ENCODE data around the gene GM2A. TPM values are rescaled to one million over a fixed set of nuclear protein-coding genes. Genes with fewer than 3 reads are reported as not detected.

The GM2A gene
- total and polyA plus RNA-seq, 2 of the 13 experiments (the other 11 are each of a cell fraction or from before 2014, with no cell fraction given) = 14.6 to 29.6 TPM

GRCh38 chr5:151251001-151251551 lies 1.9 kb upstream of the GM2A start:
- CTCF ChIA-PET (ENCODE audit: low intra/inter-chr PET ratio, low total read pairs) = interaction anchor here (1.1 to 1.4 kb wide), 2 partner anchors 47 to 65 kb away, joined by 3 to 4 read pairs; no protein-coding TSS in a partner anchor
- Histone ChIP-seq H3K4me3 (replicated peaks in 1 of 3; ENCODE audit: insufficient read depth in 1 of 3, low read depth in 2 of 3, low read length in 3 of 3) (peak overlapping the region; percentile 53 to 84 (median 70)), H3K4me2 (ENCODE audit: low read depth, low read length) (peak overlapping the region; percentile 97), H4K20me1 (ENCODE audit: insufficient read depth, low read length) (no peaks in the 10 kb centered on the region), H3K9me3 (ENCODE audit: low read length) (no peaks in the 10 kb centered on the region), H2AFZ (ENCODE audit: low read length) (peak overlapping the region; percentile 79), H3K27me3 (ENCODE audit: control insufficient read depth in 1 of 2, insufficient read depth in 2 of 2, low read length in 2 of 2) (no peaks in the 10 kb centered on the region; a peak in 1 of 5 replicates), H3K36me3 (replicated peaks in 1 of 2; ENCODE audit: control insufficient read depth in 1 of 2, insufficient read depth in 2 of 2, low read length in 2 of 2) (no peaks in the 10 kb centered on the region), H3K27ac (ENCODE audit: extremely low read length, insufficient read depth, low read length) (peak overlapping the region; percentile 84), H3K79me2 (ENCODE audit: insufficient read depth, low read length) (peaks cover 30% of the 10 kb centered on the region), H3K4me1 (ENCODE audit: insufficient read depth, low read length) (peaks cover 41% of the 10 kb centered on the region), H3K9ac (ENCODE audit: insufficient read depth, low read depth, low read length) (peak overlapping the region; percentile 72)
- FAIRE-seq (peak; percentile 90), DNase-seq (ENCODE audit: low spot score) (peak; percentile 93), ATAC-seq (peak; percentile 65)
- BruUV-seq (replicated peaks) = no TSS peak
- intact Hi-C loops (cut with micrococcal nuclease; ENCODE audit: unreplicated experiment) (loop anchor here (1.0 to 5.0 kb wide), 4 partner anchors 48 to 521 kb away; partner anchors contain the start of genes ATOX1 and G3BP1), in situ Hi-C loops (cut with HindIII; ENCODE audit: extremely low pct_ligation_motif_present, low pct_unique_long_range_greater_than_20kb) (no loop called here)
- POLR2A ChIA-PET = interaction anchor here (0.6 to 2.9 kb wide), 6 partner anchors 10 to 83 kb away, joined by 3 to 36 read pairs (median 7); partner anchors contain the start of gene CCDC69
- 0% methylated on average over 4 of the region's 5 CpGs for WGBS (ENCODE audit: low lambda C conversion rate)
- TF ChIP-seq TMF1 (CRISPR knock-in tag; IDR thresholded peaks at IDR 0.05; ENCODE audit: low read depth) (0 out of 2 replicates have a peak, but pooled peaks have one; percentile 46), SNRNP70 (IDR thresholded peaks at IDR 0.05; ENCODE audit: low read depth, low read length) (no peak), HBP1 (CRISPR knock-in tag; IDR thresholded peaks at IDR 0.05; ENCODE audit: low read depth) (0 out of 2 replicates have a peak, but pooled peaks have one; percentile 10), ISX (CRISPR knock-in tag; conservative IDR thresholded peaks at IDR 0.05) (no peak), SNAPC2 (CRISPR knock-in tag; IDR thresholded peaks at IDR 0.05) (0 out of 2 replicates have a peak, but pooled peaks have one; percentile 59), ZBTB14 (CRISPR knock-in tag; IDR thresholded peaks at IDR 0.05) (no peak), POLR2A (IDR thresholded peaks at IDR 0.05; ENCODE audit: insufficient read depth in 1 of 2, low read depth in 2 of 2, low read length in 2 of 2) (peak; percentile 71 to 74), RNF219 (CRISPR knock-in tag; IDR thresholded peaks at IDR 0.05) (no peak), ZNF501 (CRISPR knock-in tag; IDR thresholded peaks at IDR 0.05) (0 out of 2 replicates have a peak, but pooled peaks have one; percentile 37), NR2F6 (IDR thresholded peaks at IDR 0.05) (peak; percentile 38; the same call in 1 of the 2 replicates), NR2F6 (CRISPR knock-in tag; IDR thresholded peaks at IDR 0.05) (peak; percentile 46; the same call in 1 of the 2 replicates), ZNF709 (CRISPR knock-in tag; IDR thresholded peaks at IDR 0.05) (no peak), STAT5B (CRISPR knock-in tag; IDR thresholded peaks at IDR 0.05) (no peak; the same call in 1 of the 2 replicates), ZNF7 (CRISPR knock-in tag; IDR thresholded peaks at IDR 0.05) (no peak), GATAD1 (CRISPR knock-in tag; IDR thresholded peaks at IDR 0.05) (no peak; the same call in 1 of the 2 replicates), SMAD3 (CRISPR knock-in tag; IDR thresholded peaks at IDR 0.05) (no peak), ZNF317 (CRISPR knock-in tag; IDR thresholded peaks at IDR 0.05) (no peak), FOXA1 (IDR thresholded peaks at IDR 0.05) (no peak), FOXA1 (CRISPR knock-in tag; IDR thresholded peaks at IDR 0.05) (no peak), NFRKB (IDR thresholded peaks at IDR 0.05) (no peak), ZSCAN20 (CRISPR knock-in tag; IDR thresholded peaks at IDR 0.05; ENCODE audit: borderline replicate concordance) (no peak), KAT2B (IDR thresholded peaks at IDR 0.05; ENCODE audit: borderline replicate concordance, low read depth, low read length) (no peak)
